ENCODE data around the gene AGBL4.

Gene AGBL4

DNA sequence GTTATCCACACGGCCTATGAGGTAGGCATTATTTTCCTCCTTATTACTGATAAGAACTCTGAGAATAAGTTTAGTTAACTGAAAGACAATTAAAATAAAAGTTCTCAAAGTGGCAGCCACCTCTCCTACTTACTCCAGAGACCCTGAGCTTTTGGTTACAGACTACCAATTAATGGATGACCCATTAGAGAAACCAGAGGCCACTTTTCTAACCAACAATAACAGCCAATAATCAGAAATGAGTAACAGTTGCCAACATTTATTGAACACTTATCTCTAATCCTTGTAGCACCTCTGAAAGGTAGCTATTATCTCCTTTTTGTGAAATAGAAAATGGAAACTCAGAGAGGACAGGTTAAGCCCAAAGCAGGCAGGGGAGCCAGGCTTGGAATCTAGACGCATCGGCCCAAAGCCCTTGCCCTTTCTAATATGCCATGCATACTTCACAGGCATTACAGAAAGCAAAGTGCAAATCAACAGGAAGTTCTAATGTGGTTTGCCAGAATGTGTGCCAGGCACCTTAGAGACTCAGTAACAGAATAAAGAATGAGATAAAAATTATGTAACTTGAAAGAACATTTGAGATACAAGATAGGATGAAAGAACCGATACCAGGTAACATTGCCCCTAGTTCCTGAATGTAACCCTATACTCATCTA, 1297.1 kb downstream of the AGBL4 start:
- peaks cover 0 to 53% (median 52%) of the 10 kb centered on the region in 11 experiments; a peak in 21 of 22 replicates for H3K36me3 ChIP-seq
- TF ChIP-seq Cebpa-rat (IDR thresholded peaks at IDR 0.05): no peak
- H3K9me3 ChIP-seq (replicated peaks in 1 of 11): no peaks in the 10 kb centered on the region
- H4K20me1 ChIP-seq: peaks cover 0 to 13% (median 0%) of the 10 kb centered on the region in 11 experiments; a peak in 6 of 22 replicates
- no peaks in the 10 kb centered on the region for H3K4me1 ChIP-seq
- H3K27ac ChIP-seq: no peak overlapping the region
- no peak overlapping the region for H3K4me2 ChIP-seq
- H3K9ac ChIP-seq: no peak overlapping the region
- no peak overlapping the region for H3K4me3 ChIP-seq
- no peaks in the 10 kb centered on the region for H3K27me3 ChIP-seq

DNA sequence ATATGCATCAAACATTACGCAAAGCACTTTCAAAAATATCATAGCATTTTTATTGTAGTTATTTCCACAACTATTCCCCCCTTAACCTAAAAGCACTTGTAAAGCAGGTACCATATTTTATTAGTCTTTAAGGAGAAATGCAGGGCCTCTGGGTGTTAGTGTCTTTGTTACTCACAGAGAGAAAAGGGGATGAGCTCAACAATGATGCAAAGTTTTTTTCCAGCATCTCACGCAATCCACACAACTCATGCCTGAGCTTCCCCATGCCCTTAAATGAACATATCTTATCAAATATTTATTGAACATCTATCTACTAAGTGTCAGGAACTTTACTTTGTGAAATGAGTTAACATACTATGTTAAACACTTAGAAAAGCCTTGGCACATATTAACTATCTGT, 1297.6 kb downstream of the AGBL4 start:
- Histone ChIP-seq H3K4me2 (no peak overlapping the region), H3K36me3 (peaks cover 0 to 48% (median 46%) of the 10 kb centered on the region in 11 experiments; a peak in 20 of 22 replicates), H3K27ac (no peak overlapping the region), H3K27me3 (no peaks in the 10 kb centered on the region), H3K4me1 (no peaks in the 10 kb centered on the region), H3K9me3 (replicated peaks in 1 of 11) (no peaks in the 10 kb centered on the region), H4K20me1 (peaks cover 0 to 7% (median 0%) of the 10 kb centered on the region in 11 experiments; a peak in 6 of 22 replicates), H3K4me3 (no peak overlapping the region), H3K9ac (no peak overlapping the region)
- TF ChIP-seq Cebpa-rat (IDR thresholded peaks at IDR 0.05): no peak

DNA sequence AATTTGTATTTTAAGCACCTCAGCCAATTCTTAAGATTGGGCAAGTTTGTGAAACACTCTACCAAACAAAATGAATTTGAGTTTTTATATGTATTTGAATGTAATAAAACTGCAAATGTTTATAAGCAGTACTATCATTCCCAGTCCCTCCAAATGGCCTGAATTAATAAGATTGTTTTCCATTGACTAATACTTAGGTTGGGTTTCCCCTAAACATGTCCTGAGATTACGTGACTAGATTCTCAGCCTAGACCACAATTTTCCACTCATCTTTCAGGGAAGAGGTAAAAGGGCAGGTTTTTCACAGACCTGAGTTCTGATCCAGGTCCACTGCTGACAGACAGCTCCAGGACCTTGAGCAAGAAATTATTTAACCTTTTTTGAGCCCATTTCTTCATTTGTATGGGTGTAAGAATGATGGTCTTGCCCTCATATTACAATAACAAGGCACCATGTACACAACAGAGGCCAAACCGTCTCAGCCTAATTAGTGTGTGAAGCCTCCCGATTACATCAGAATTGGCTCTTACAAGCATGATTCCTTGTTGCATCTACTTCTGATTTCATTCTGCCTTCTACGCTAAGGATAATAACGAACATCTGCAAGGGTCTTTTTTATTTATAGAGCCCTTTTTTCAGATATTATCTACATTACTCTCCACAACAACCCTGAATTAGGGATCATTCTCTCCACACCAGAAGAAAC, 1298.3 kb downstream of the AGBL4 start:
- H3K4me3 ChIP-seq: no peak overlapping the region
- H3K9me3 ChIP-seq (replicated peaks in 1 of 11): no peaks in the 10 kb centered on the region
- H3K27me3 ChIP-seq: no peaks in the 10 kb centered on the region
- H3K4me2 ChIP-seq: no peak overlapping the region
- H3K36me3 ChIP-seq: peaks cover 0 to 42% (median 40%) of the 10 kb centered on the region in 11 experiments; a peak in 19 of 22 replicates
- no peak overlapping the region for H3K27ac ChIP-seq
- H3K4me1 ChIP-seq: no peaks in the 10 kb centered on the region
- H4K20me1 ChIP-seq: peaks cover 0 to 7% (median 0%) of the 10 kb centered on the region in 11 experiments; a peak in 6 of 22 replicates
- no peak for TF ChIP-seq Cebpa-rat (IDR thresholded peaks at IDR 0.05)
- H3K9ac ChIP-seq: no peak overlapping the region

DNA sequence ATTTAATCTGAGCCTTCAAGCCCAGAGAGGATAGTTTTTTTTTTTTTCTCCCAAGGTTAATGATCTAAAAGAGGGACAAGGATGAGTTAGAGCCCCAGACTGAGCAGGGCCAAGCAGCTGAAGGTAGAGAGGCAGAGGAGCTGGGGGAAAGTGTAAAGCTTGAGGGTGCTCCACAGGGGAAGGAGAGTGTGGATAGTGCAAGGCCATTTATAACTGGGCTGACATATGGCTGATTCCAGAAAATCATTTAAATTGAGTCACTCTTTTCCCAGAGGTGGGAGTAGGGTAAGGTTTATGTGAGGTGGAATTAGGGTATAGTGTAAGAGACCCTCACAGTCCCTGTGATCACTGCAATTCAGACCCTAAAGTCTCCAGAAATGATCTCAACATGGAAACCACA, 1302.8 kb downstream of the AGBL4 start:
- Histone ChIP-seq H3K9ac (no peak overlapping the region), H4K20me1 (no peaks in the 10 kb centered on the region; a peak in 1 of 22 replicates), H3K27me3 (no peaks in the 10 kb centered on the region), H3K36me3 (no peaks in the 10 kb centered on the region; a peak in 1 of 22 replicates), H3K9me3 (replicated peaks in 1 of 11) (no peaks in the 10 kb centered on the region), H3K27ac (no peak overlapping the region), H3K4me2 (no peak overlapping the region), H3K4me1 (peaks cover 0 to 3% (median 0%) of the 10 kb centered on the region in 10 experiments; a peak in 2 of 20 replicates), H3K4me3 (no peak overlapping the region)
- no peak for TF ChIP-seq Cebpa-rat (IDR thresholded peaks at IDR 0.05)

DNA sequence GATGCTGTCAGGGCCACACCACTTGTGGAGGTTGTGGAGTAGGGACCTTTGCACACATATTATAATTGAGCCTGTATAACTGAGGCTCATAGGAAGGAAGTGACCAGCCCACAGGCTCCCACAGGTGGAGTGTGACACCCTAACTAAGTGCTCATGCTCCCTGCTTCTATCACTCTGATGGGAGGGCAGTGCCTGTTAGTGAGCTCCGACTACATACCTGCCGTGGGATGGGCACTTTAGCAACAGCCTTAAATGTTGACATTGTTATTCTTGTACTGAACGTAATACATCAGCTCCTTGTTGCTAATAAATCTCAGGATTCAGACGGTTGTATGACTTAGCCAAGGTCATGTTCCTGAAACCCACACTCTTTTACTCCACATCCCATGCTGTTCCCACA, 1305.0 kb downstream of the AGBL4 start:
- peaks cover 0 to 3% (median 0%) of the 10 kb centered on the region in 10 experiments; a peak in 2 of 20 replicates for H3K4me1 ChIP-seq
- no peak for TF ChIP-seq Cebpa-rat (IDR thresholded peaks at IDR 0.05)
- no peaks in the 10 kb centered on the region for H3K27me3 ChIP-seq
- no peak overlapping the region for H3K4me2 ChIP-seq
- no peak overlapping the region for H3K27ac ChIP-seq
- no peaks in the 10 kb centered on the region for H3K36me3 ChIP-seq
- H3K9me3 ChIP-seq (replicated peaks in 1 of 11): no peaks in the 10 kb centered on the region
- no peaks in the 10 kb centered on the region; a peak in 1 of 22 replicates for H4K20me1 ChIP-seq
- H3K4me3 ChIP-seq: no peak overlapping the region
- H3K9ac ChIP-seq: no peak overlapping the region

DNA sequence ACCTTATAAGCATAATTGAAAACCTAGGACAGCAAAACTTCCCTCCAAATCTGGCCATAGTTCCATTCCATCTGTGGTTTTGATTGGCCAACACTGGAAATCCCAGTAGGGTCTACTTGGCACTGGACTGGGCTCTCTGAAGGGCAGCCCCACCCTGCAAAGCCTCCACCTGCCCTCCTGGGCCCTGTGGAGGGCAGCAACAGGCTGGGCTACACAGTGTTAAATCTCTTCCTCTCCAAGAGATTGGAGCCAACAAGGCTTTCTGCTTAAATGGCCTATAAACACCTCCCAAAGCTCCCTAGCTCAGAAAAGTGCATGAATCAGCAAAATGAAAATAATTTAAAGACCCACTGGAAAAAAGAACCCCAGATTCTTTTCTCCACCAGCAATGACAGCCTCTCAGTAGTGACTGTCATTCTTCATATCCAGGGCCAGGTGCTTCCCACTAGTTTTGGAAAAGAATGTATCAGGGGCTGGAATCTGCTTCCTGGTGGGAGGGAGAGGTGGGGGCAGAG, 1305.6 kb downstream of the AGBL4 start:
- Histone ChIP-seq H3K27me3 (no peaks in the 10 kb centered on the region), H3K27ac (no peak overlapping the region), H3K9me3 (replicated peaks in 1 of 11) (no peaks in the 10 kb centered on the region), H4K20me1 (no peaks in the 10 kb centered on the region; a peak in 1 of 22 replicates), H3K4me2 (no peak overlapping the region), H3K9ac (no peak overlapping the region), H3K4me1 (peaks cover 0 to 3% (median 0%) of the 10 kb centered on the region in 10 experiments; a peak in 2 of 20 replicates), H3K4me3 (no peak overlapping the region), H3K36me3 (no peaks in the 10 kb centered on the region)
- TF ChIP-seq Cebpa-rat (IDR thresholded peaks at IDR 0.05): no peak

DNA sequence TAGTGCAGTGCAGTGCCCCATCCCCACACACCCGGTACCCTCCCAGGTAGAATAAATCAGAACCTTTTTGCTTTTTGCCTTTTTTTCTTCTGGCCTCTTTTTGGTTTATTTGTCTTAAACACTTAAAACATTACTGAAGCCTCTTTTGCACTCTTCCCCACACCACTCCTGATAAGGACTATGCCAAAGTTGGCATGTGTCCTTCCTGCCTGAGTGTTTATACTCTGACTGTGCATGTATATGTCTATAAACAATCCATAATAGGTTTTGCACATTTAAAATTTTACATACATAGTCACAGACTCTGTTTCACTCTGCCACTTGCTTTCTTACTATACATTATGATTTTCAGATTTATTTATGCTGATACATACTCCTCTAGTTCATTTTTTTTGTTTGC, 1306.7 kb downstream of the AGBL4 start:
- Histone ChIP-seq H3K27me3 (no peaks in the 10 kb centered on the region), H3K4me2 (no peak overlapping the region), H3K4me3 (no peak overlapping the region), H3K36me3 (no peaks in the 10 kb centered on the region), H3K9me3 (replicated peaks in 1 of 11) (no peaks in the 10 kb centered on the region), H3K4me1 (peaks cover 0 to 3% (median 0%) of the 10 kb centered on the region in 10 experiments; a peak in 2 of 20 replicates), H3K9ac (no peak overlapping the region), H4K20me1 (no peaks in the 10 kb centered on the region; a peak in 1 of 22 replicates), H3K27ac (no peak overlapping the region)
- TF ChIP-seq Cebpa-rat (IDR thresholded peaks at IDR 0.05): no peak

DNA sequence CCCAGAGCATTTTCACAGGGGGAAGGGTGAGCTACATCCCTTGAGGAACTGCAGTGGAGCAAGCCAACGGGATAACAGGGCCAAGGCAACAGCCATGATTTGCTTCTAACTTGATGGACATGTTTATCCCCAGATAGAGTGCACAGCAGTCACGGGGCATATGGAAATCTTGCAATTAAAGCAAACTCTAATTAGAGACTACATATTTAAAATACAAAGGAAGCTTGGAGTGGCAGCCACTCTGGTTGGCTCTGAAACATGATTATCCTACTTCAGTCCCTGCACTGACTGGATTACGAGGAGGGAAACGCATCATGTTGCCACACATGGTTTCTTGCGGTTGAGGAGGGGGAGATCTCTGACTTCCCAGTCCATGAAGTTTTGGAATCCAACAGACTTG, 1307.8 kb downstream of the AGBL4 start:
- Histone ChIP-seq H3K9me3 (replicated peaks in 1 of 11) (no peaks in the 10 kb centered on the region), H3K27ac (no peak overlapping the region), H3K4me1 (peaks cover 0 to 3% (median 0%) of the 10 kb centered on the region in 10 experiments; a peak in 2 of 20 replicates), H3K9ac (no peak overlapping the region), H4K20me1 (no peaks in the 10 kb centered on the region; a peak in 1 of 22 replicates), H3K4me2 (no peak overlapping the region), H3K4me3 (no peak overlapping the region), H3K27me3 (no peaks in the 10 kb centered on the region), H3K36me3 (no peaks in the 10 kb centered on the region)
- no peak for TF ChIP-seq Cebpa-rat (IDR thresholded peaks at IDR 0.05)

DNA sequence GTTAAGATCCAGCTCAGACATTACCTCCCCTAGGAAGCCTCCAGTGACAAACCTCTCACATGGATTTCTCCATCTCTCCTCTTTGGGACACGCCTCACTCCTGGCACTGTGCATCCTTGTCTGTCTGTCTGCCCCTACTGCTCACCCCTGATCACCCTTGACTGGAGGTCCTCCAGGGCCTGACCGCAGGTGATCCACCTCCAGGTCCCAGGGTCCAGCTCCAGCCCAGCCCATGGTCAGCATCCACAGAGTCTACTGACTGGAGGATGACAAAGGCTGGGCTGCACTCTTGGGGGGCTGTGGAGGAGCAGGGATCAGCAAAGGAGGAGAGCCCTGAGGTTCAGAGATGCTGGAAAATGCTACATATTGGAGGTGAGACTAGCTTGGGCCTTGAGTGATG, 1312.8 kb downstream of the AGBL4 start:
- H3K9ac ChIP-seq: no peak overlapping the region
- no peaks in the 10 kb centered on the region for H3K9me3 ChIP-seq (replicated peaks in 1 of 11)
- H4K20me1 ChIP-seq: no peaks in the 10 kb centered on the region
- H3K27me3 ChIP-seq: no peaks in the 10 kb centered on the region
- no peak overlapping the region for H3K4me3 ChIP-seq
- H3K4me1 ChIP-seq: no peaks in the 10 kb centered on the region
- H3K27ac ChIP-seq: no peak overlapping the region
- no peak overlapping the region for H3K4me2 ChIP-seq
- no peak for TF ChIP-seq Cebpa-rat (IDR thresholded peaks at IDR 0.05)
- H3K36me3 ChIP-seq: no peaks in the 10 kb centered on the region

Data from BLaER1 treated with 17β-estradiol and CSF1 and Interleukin-3, amounts not matched to agents 10 nM and 100 nM (cell line).